MM.1S (cell line): ENCODE measurements around the gene KSR2.

Source experiments
- DNase-seq: peaks from one replicate; pipeline ENCODE4 v3.0.0-alpha.2; 2015
- H2AFZ ChIP-seq: fragments of 300-600 bp; sonication (generic); 2 replicates; pipeline ENCODE4 v1.6.0; 2016; ENCODE audit warnings: antibody characterized with exemption, low read length
- H3F3A ChIP-seq: fragments of 300-600 bp; sonication (generic); 2 replicates; pipeline ENCODE4 v1.6.1; 2016; ENCODE audit warnings: mild to moderate bottlenecking, antibody characterized with exemption, low read length, moderate library complexity, mixed read lengths; ENCODE audit not compliant: insufficient read depth
- H3K27ac ChIP-seq: fragments of 300-600 bp; sonication (generic); 2 replicates; pipeline ENCODE4 v1.5.1; 2016; ENCODE audit warnings: mild to moderate bottlenecking, low read length
- H3K27me3 ChIP-seq: fragments of 300-600 bp; sonication (generic); replicated peaks from 2 replicates; pipeline ENCODE4 v1.6.0; 2016; ENCODE audit warnings: low read length; ENCODE audit not compliant: insufficient read depth
- H3K36me3 ChIP-seq: fragments of 300-600 bp; sonication (generic); replicated peaks from 2 replicates; pipeline ENCODE4 v1.6.1; 2016; ENCODE audit warnings: mild to moderate bottlenecking, low read length, mixed read lengths; ENCODE audit not compliant: insufficient read depth
- H3K4me1 ChIP-seq: fragments of 300-600 bp; sonication (generic); 2 replicates; pipeline ENCODE4 v1.6.1; 2016; ENCODE audit warnings: low read length, mixed read lengths
- H3K4me2 ChIP-seq: fragments of 300-600 bp; sonication (generic); 2 replicates; pipeline ENCODE4 v1.6.0; 2016; ENCODE audit warnings: low read depth, low read length
- H3K4me3 ChIP-seq: fragments of 300-600 bp; sonication (generic); 2 replicates; pipeline ENCODE4 v1.5.1; 2016; ENCODE audit warnings: low read length, mixed read lengths
- H3K79me2 ChIP-seq: fragments of 300-600 bp; sonication (generic); 2 replicates; pipeline ENCODE4 v1.6.1; 2016; ENCODE audit warnings: mixed run types, low read length, mixed read lengths
- H3K9ac ChIP-seq: fragments of 300-600 bp; sonication (generic); 2 replicates; pipeline ENCODE4 v1.6.1; 2016; ENCODE audit warnings: low read length, mixed read lengths
- H3K9me2 ChIP-seq: fragments of 300-600 bp; sonication (generic); replicated peaks from 2 replicates; pipeline ENCODE4 v1.6.1; 2016; ENCODE audit warnings: mild to moderate bottlenecking, low read length, mixed read lengths; ENCODE audit not compliant: insufficient read depth
- H3K9me3 ChIP-seq: fragments of 300-600 bp; sonication (generic); replicated peaks from 2 replicates; pipeline ENCODE4 v1.6.1; 2016; ENCODE audit warnings: mild to moderate bottlenecking, low read length, mixed read lengths; ENCODE audit not compliant: insufficient read depth
- H4K20me1 ChIP-seq: fragments of 300-600 bp; sonication (generic); 2 replicates; pipeline ENCODE4 v1.6.1; 2016; ENCODE audit warnings: mild to moderate bottlenecking, low read length, moderate library complexity, mixed read lengths; ENCODE audit not compliant: insufficient read depth
- EZH2 ChIP-seq: fragments of 300-600 bp; sonication (generic); optimal IDR thresholded peaks from 2 replicates; pipeline ENCODE3; 2017; ENCODE audit warnings: low read depth, mild to moderate bottlenecking, antibody characterized with exemption, low read length, mixed read lengths
- EZH2phosphoT487 ChIP-seq: fragments of 300-600 bp; sonication (generic); IDR thresholded peaks from 2 replicates; pipeline ENCODE4 v1.6.1; 2018; ENCODE audit warnings: antibody characterized with exemption, low read length
- TF ChIP-seq, protein P1 (sequence below): fragments of 300-600 bp; sonication (generic); IDR thresholded peaks from 2 replicates; pipeline ENCODE4 v1.5.1; 2016; ENCODE audit warnings: antibody characterized with exemption, low read length, mixed read lengths

The KSR2 gene

DNA sequence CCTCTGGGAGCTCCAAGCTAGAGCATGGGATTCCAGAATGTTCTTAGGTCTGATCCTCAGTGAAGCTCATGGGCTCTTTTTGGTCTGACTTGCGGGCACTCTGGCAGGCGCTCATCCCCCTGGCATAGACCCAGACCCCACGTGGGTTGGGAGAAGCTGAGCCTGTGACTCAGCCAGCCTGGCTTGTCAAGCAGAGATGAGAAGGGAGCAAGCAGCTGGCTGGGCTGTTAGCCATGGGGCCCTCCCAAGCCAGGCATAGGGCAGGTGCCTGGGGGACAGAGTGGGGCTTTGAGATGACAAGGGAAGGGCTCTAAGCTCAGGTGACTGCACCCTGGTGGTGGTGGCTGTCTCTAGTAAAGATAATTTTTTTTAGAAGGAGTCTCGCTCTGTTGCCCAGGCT is 527.0 kb downstream of the KSR2 start:
- Histone ChIP-seq H3K27me3 (no peaks in the 10 kb centered on the region), H3K9me3 (no peaks in the 10 kb centered on the region), H3K4me2 (no peak overlapping the region), H3K36me3 (no peaks in the 10 kb centered on the region), H4K20me1 (no peaks in the 10 kb centered on the region), H3K4me1 (no peaks in the 10 kb centered on the region), H3K79me2 (no peaks in the 10 kb centered on the region), H3F3A (no peaks in the 10 kb centered on the region), H3K27ac (no peak overlapping the region), H3K9me2 (no peaks in the 10 kb centered on the region), H3K4me3 (no peak overlapping the region), H3K9ac (no peak overlapping the region), H2AFZ (no peak overlapping the region)
- no peak for DNase-seq
- TF ChIP-seq, protein P1, sequence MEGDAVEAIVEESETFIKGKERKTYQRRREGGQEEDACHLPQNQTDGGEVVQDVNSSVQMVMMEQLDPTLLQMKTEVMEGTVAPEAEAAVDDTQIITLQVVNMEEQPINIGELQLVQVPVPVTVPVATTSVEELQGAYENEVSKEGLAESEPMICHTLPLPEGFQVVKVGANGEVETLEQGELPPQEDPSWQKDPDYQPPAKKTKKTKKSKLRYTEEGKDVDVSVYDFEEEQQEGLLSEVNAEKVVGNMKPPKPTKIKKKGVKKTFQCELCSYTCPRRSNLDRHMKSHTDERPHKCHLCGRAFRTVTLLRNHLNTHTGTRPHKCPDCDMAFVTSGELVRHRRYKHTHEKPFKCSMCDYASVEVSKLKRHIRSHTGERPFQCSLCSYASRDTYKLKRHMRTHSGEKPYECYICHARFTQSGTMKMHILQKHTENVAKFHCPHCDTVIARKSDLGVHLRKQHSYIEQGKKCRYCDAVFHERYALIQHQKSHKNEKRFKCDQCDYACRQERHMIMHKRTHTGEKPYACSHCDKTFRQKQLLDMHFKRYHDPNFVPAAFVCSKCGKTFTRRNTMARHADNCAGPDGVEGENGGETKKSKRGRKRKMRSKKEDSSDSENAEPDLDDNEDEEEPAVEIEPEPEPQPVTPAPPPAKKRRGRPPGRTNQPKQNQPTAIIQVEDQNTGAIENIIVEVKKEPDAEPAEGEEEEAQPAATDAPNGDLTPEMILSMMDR, result no peak
- TF ChIP-seq EZH2 (no peak), EZH2phosphoT487 (no peak)

DNA sequence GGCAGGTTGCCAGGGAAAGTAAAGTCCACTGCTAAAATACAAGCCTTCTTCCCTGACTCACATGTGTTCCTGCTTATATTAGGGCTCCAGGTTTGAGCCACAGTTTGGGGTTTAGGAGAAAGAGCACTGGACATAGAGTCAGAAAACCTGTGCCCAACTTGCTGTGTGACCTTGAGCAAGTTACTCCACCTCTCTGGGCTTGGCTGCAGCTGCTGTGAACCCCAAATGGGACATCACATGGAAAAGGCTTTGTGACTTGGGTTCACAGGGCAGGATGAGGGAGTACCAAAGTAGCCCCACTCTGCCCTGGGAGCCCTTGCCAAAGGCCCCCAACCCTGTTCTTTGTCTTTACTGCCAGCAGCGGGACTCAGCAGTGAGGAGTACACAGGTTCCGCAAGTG is 528.4 kb downstream of the KSR2 start:
- H2AFZ ChIP-seq, result no peak overlapping the region
- no peak overlapping the region for H3K27ac ChIP-seq
- no peak overlapping the region for H3K4me3 ChIP-seq
- H3K27me3 ChIP-seq, result 0 out of 2 replicates have a peak, but pooled peaks cover 4% of the 10 kb centered on the region
- no peaks in the 10 kb centered on the region for H3F3A ChIP-seq
- H3K4me1 ChIP-seq, result no peaks in the 10 kb centered on the region
- H3K79me2 ChIP-seq, result no peaks in the 10 kb centered on the region
- no peaks in the 10 kb centered on the region for H3K9me2 ChIP-seq
- H3K4me2 ChIP-seq, result no peak overlapping the region
- H3K36me3 ChIP-seq, result no peaks in the 10 kb centered on the region
- no peaks in the 10 kb centered on the region for H3K9me3 ChIP-seq
- no peaks in the 10 kb centered on the region for H4K20me1 ChIP-seq
- no peak for TF ChIP-seq EZH2
- TF ChIP-seq, protein P1, result no peak
- no peak for DNase-seq
- no peak overlapping the region for H3K9ac ChIP-seq

DNA sequence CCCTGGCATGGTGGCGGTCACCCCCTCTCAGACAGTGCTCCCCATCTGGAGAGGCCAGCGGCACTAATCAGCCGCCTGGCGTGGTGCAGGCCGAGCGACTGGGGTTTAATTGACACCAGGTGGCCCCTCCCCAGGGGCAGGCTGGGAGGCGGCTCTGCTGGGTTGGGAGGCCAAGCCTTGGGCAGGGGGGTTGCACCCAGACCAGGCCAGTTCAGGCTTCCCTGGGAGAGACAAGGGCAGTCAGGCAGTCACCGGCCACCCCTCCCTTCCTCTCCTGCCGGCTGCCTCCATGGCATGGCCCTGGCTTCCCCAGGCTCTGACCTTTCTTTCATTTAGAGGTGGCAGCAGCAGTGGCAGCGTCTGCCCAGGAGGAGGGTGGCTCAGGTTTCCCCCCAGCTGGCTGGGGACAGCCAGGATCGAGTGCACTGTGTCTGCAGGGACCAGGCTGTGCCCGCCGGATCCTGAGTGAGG is 529.2 kb downstream of the KSR2 start:
- H4K20me1 ChIP-seq, result no peaks in the 10 kb centered on the region
- H3K36me3 ChIP-seq, result no peaks in the 10 kb centered on the region
- no peak overlapping the region for H3K9ac ChIP-seq
- H3K9me3 ChIP-seq, result no peaks in the 10 kb centered on the region
- H3K4me2 ChIP-seq, result no peak overlapping the region
- no peaks in the 10 kb centered on the region for H3F3A ChIP-seq
- H3K27me3 ChIP-seq, result 0 out of 2 replicates have a peak, but pooled peaks cover 4% of the 10 kb centered on the region
- H2AFZ ChIP-seq, result no peak overlapping the region
- DNase-seq, result no peak
- H3K27ac ChIP-seq, result no peak overlapping the region
- no peaks in the 10 kb centered on the region for H3K9me2 ChIP-seq
- H3K4me1 ChIP-seq, result no peaks in the 10 kb centered on the region
- H3K4me3 ChIP-seq, result no peak overlapping the region
- H3K79me2 ChIP-seq, result no peaks in the 10 kb centered on the region
- TF ChIP-seq EZH2phosphoT487 (no peak), EZH2 (no peak)
- TF ChIP-seq, protein P1, result no peak
